H9 (cell line): ENCODE data around the gene IL9. TPM values are rescaled to one million over a fixed set of nuclear protein-coding genes. Genes with fewer than 3 reads are reported as not detected.

Experiments
- DNase-seq: peaks from one replicate; pipeline ENCODE4 v3.0.0-alpha.2; 2017
- H2AFZ ChIP-seq: one replicate; pipeline ENCODE4 v1.6.1; 2013; ENCODE audit warnings: mild to moderate bottlenecking, low read length, control low read depth, moderate library complexity
- H2AK5ac ChIP-seq: 2 replicates; pipeline ENCODE4 v1.6.1; 2013; ENCODE audit warnings: low read length, control low read depth, mixed read lengths; ENCODE audit not compliant: insufficient read length
- H2BK120ac ChIP-seq: one replicate; pipeline ENCODE4 v1.6.1; 2013; ENCODE audit warnings: low read depth, mild to moderate bottlenecking, low read length, control low read depth, inconsistent platforms; ENCODE audit not compliant: poor library complexity, severe bottlenecking
- H2BK12ac ChIP-seq: 2 replicates; pipeline ENCODE4 v1.6.1; 2013; ENCODE audit warnings: low read length, control low read depth, mixed read lengths, low read depth; ENCODE audit not compliant: insufficient read length
- H2BK15ac ChIP-seq: 2 replicates; pipeline ENCODE4 v1.6.1; 2013; ENCODE audit warnings: low read depth, low read length, control low read depth
- H2BK20ac ChIP-seq: one replicate; pipeline ENCODE4 v1.6.1; 2013; ENCODE audit warnings: low read depth, mild to moderate bottlenecking, low read length, control low read depth, inconsistent platforms; ENCODE audit not compliant: poor library complexity, severe bottlenecking
- H2BK5ac ChIP-seq: 2 replicates; pipeline ENCODE4 v1.6.1; 2013; ENCODE audit warnings: low read length, control low read depth, mixed read lengths; ENCODE audit not compliant: insufficient read length
- H3K14ac ChIP-seq: 2 replicates; pipeline ENCODE4 v1.6.1; 2013; ENCODE audit warnings: low read length, control low read depth; ENCODE audit not compliant: insufficient read depth
- H3K18ac ChIP-seq: 2 replicates; pipeline ENCODE4 v1.6.1; 2013; ENCODE audit warnings: low read depth, mild to moderate bottlenecking, mixed read lengths, low read length, control low read depth; ENCODE audit not compliant: insufficient read length
- H3K23ac ChIP-seq: 2 replicates; pipeline ENCODE4 v1.6.1; 2013; ENCODE audit warnings: low read length, control low read depth, mixed read lengths, low read depth; ENCODE audit not compliant: insufficient read length
- H3K23me2 ChIP-seq: 2 replicates; pipeline ENCODE4 v1.6.1; 2013; ENCODE audit warnings: low read depth, mild to moderate bottlenecking, mixed read lengths, low read length, control low read depth; ENCODE audit not compliant: insufficient read length, poor library complexity, severe bottlenecking
- H3K27ac ChIP-seq: 2 replicates; pipeline ENCODE4 v1.5.1; 2013; ENCODE audit warnings: low read length, control low read depth, mixed read lengths, low read depth; ENCODE audit not compliant: insufficient read length
- H3K27me3 ChIP-seq: 2 replicates; pipeline ENCODE4 v1.6.1; 2013; ENCODE audit warnings: low read length, control low read depth, inconsistent platforms; ENCODE audit not compliant: insufficient read depth
- H3K4ac ChIP-seq: 2 replicates; pipeline ENCODE4 v1.6.1; 2013; ENCODE audit warnings: low read depth, mild to moderate bottlenecking, control low read depth, inconsistent platforms, low read length, moderate library complexity
- H3K4me1 ChIP-seq: 2 replicates; pipeline ENCODE4 v1.6.1; 2013; ENCODE audit warnings: low read length, control low read depth, inconsistent platforms; ENCODE audit not compliant: insufficient read depth
- H3K4me2 ChIP-seq: 2 replicates; pipeline ENCODE4 v1.6.1; 2013; ENCODE audit warnings: low read length, control low read depth, mixed read lengths; ENCODE audit not compliant: insufficient read length, insufficient read depth
- H3K56ac ChIP-seq: 2 replicates; pipeline ENCODE4 v1.6.1; 2013; ENCODE audit warnings: low read depth, mild to moderate bottlenecking, mixed read lengths, low read length, control low read depth; ENCODE audit not compliant: insufficient read length
- H3K79me1 ChIP-seq: 2 replicates; pipeline ENCODE4 v1.6.1; 2013; ENCODE audit warnings: low read depth, mild to moderate bottlenecking, moderate library complexity, low read length, control low read depth, inconsistent platforms; ENCODE audit not compliant: insufficient read depth, poor library complexity, severe bottlenecking
- H3K79me2 ChIP-seq: 2 replicates; pipeline ENCODE4 v1.6.1; 2013; ENCODE audit warnings: low read length, control low read depth, inconsistent platforms; ENCODE audit not compliant: insufficient read depth
- H3K9ac ChIP-seq: 2 replicates; pipeline ENCODE4 v1.6.1; 2013; ENCODE audit warnings: low read length, control low read depth, mixed read lengths; ENCODE audit not compliant: insufficient read length; ENCODE audit errors: extremely low read depth
- H3K9me3 ChIP-seq: one replicate; pipeline ENCODE4 v1.6.1; 2013; ENCODE audit warnings: low read depth, low read length, inconsistent platforms; ENCODE audit not compliant: control insufficient read depth
- H3T11ph ChIP-seq: one replicate; pipeline ENCODE4 v1.6.1; 2013; ENCODE audit warnings: mild to moderate bottlenecking, low read length, control low read depth, inconsistent platforms
- H4K20me1 ChIP-seq: one replicate; pipeline ENCODE4 v1.6.1; 2013; ENCODE audit not compliant: control insufficient read depth, insufficient read length, insufficient read depth
- H4K5ac ChIP-seq: 2 replicates; pipeline ENCODE4 v1.6.1; 2013; ENCODE audit warnings: low read depth, mild to moderate bottlenecking, mixed read lengths, low read length, control low read depth; ENCODE audit not compliant: insufficient read length
- H4K8ac ChIP-seq: replicated peaks from 2 replicates; pipeline ENCODE4 v1.6.1; 2013; ENCODE audit warnings: low read length, control low read depth, mixed read lengths, low read depth; ENCODE audit not compliant: insufficient read length
- H4K91ac ChIP-seq: 2 replicates; pipeline ENCODE4 v1.6.1; 2013; ENCODE audit warnings: low read depth, mild to moderate bottlenecking, moderate library complexity, mixed read lengths, low read length, control low read depth; ENCODE audit not compliant: insufficient read length
- H3K27ac Mint-ChIP-seq, 3 experiments: 2 replicates in 2 of 3; 3 replicates in 1 of 3; pipeline ENCODE4 v1.8.0; 2020 to 2021; ENCODE audit warnings: mixed read lengths in 3 of 3, mild to moderate bottlenecking in 1 of 3, moderate library complexity in 1 of 3
- H3K27me3 Mint-ChIP-seq: 2 replicates; pipeline ENCODE4 v1.8.0; 2021; ENCODE audit warnings: low read depth, mild to moderate bottlenecking, moderate library complexity, mixed read lengths
- H3K36me3 Mint-ChIP-seq, 3 experiments: 2 replicates in 2 of 3; 3 replicates in 1 of 3; pipeline ENCODE4 v1.8.0; 2020 to 2021; ENCODE audit warnings: low read depth in 3 of 3, mixed read lengths in 3 of 3; ENCODE audit not compliant: insufficient read depth in 1 of 3
- H3K4me1 Mint-ChIP-seq, 2 experiments: 2 replicates each; pipeline ENCODE4 v1.8.0; 2020; ENCODE audit warnings: mixed read lengths in 2 of 2
- H3K4me3 Mint-ChIP-seq, 2 experiments: 2 replicates in 1 of 2; 3 replicates in 1 of 2; pipeline ENCODE4 v1.8.0; 2020 to 2021; ENCODE audit warnings: mild to moderate bottlenecking in 2 of 2, mixed read lengths in 2 of 2, moderate library complexity in 1 of 2
- H3K9me3 Mint-ChIP-seq, 2 experiments: 2 replicates in 1 of 2; 3 replicates in 1 of 2; pipeline ENCODE4 v1.8.0; 2020; ENCODE audit warnings: mild to moderate bottlenecking in 2 of 2, mixed read lengths in 2 of 2, moderate library complexity in 1 of 2
- CTCF ChIP-seq: fragments of 200-600 bp; sonication (generic); conservative IDR thresholded peaks from 3 replicates; pipeline ENCODE4 v1.8.0; 2021; ENCODE audit warnings: antibody characterized with exemption, mild to moderate bottlenecking
- WGBS: extraction: QIAGEN DNeasy Blood & Tissue Kit; methylation state at CpG from one replicate; pipeline ENCODE4 v1.1.7; 2013; ENCODE audit warnings: missing lambda C conversion rate, low lambda C conversion rate, mixed read lengths; ENCODE audit not compliant: insufficient read length; ENCODE audit errors: extremely low coverage; 5-methylcytosine and 5-hydroxymethylcytosine counted together
- total RNA-seq: library from RNA; stranded (reverse); gene quantifications from 2 replicates; pipeline ENCODE4 v1.2.1, GENCODE V29; 2021

The IL9 gene
- total RNA-seq, 1 experiment from 2014 or later, result not detected

- Histone ChIP-seq H2AFZ (no peak overlapping the region), H4K91ac (no peak overlapping the region), H3K23me2 (no peaks in the 10 kb centered on the region), H3K4me2 (no peak overlapping the region), H3K18ac (no peak overlapping the region), H3K79me2 (no peaks in the 10 kb centered on the region), H4K20me1 (no peaks in the 10 kb centered on the region), H2BK12ac (no peak overlapping the region), H2BK20ac (no peak overlapping the region), H3K27ac (no peak overlapping the region), H2BK15ac (no peak overlapping the region), H3K23ac (no peak overlapping the region), H3K79me1 (no peaks in the 10 kb centered on the region), H2BK5ac (no peak overlapping the region), H3K4ac (no peak overlapping the region), H3K14ac (no peak overlapping the region), H4K8ac (no peak overlapping the region), H3K27me3 (no peaks in the 10 kb centered on the region), H2BK120ac (no peak overlapping the region), H3K56ac (no peak overlapping the region), H3K4me1 (no peaks in the 10 kb centered on the region), H4K5ac (no peak overlapping the region), H3K9ac (no peak overlapping the region), H2AK5ac (no peak overlapping the region), H3T11ph (no peak overlapping the region), H3K9me3 (no peaks in the 10 kb centered on the region)
- Mint-ChIP-seq H3K4me1 (no peaks in the 10 kb centered on the region), H3K4me3 (no peak overlapping the region), H3K9me3 (no peaks in the 10 kb centered on the region), H3K36me3 (no peaks in the 10 kb centered on the region), H3K27ac (no peak overlapping the region), H3K27me3 (peaks cover 17% of the 10 kb centered on the region)
- no peak for DNase-seq
- TF ChIP-seq CTCF, result no peak
- WGBS, result no CpG with 5 or more reads among the region's 3 CpGs
Observed at GRCh38 chr5:135864503-135865435, 30.9 kb downstream of the IL9 start.
